Activated effector memory CD4-positive, alpha-beta T cell treated with Interleukin-2 at 50 U/mL for 16 hours (primary cell): ENCODE results near the gene MED27.
"Not testable (repeated sequence)": the region's sequence is repeated elsewhere in the genome, so short reads cannot be mapped to it uniquely, and the experiment has no call there.

Experiments
- DNase-seq: peaks from one replicate; pipeline ENCODE4 v3.0.0-alpha.2; 2020

Gene MED27

DNA sequence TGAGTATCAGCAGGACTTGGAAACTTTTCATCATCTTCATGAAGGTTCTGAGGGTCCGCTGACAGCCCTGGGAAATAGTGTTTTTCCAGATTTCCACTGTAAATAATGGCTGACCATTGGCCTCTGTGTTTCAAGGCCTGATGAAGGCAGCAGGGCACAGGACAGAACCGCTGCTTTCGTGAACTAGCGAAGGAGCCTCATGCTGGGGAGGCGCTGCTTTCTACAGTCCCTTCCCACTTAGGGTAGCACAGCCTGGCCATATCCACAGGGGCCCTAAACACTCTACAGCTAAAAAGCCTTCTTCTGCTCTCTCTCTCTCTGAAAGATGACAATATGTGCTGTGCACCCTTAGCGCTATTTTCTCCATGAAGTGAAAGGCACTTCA, 118.2 kb downstream of the MED27 start:
- DNase-seq: no peak

GRCh38 chr9:131960851-131961495, 118.7 kb downstream of the MED27 start:
- no peak for DNase-seq

- DNase-seq: no peak
Measured at GRCh38 chr9:131960311-131960710, 119.4 kb downstream of the MED27 start.

DNA sequence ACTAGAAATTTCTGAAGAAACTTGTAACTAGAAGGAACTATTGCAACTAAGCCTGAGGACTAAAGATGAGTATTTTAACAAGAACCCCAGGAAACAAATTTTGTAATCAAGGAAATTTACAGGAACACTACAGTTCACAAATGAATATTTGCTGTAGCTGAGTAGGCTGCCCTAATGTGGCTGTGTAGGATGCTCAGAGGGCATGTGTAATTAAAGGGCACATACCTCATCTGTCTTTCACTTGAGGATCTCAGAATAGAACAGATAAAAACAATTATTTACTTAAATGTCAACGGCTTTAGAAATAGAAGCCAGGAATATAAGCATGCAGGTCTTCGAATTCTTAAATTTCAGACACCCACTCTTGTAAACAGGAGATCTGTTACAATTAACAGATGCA, 119.8 kb downstream of the MED27 start:
- DNase-seq: no peak

GRCh38 chr9:131959056-131959455, 120.6 kb downstream of the MED27 start:
- DNase-seq: no peak

- no peak for DNase-seq
Measured at GRCh38 chr9:131954299-131954698, 125.4 kb downstream of the MED27 start.

- DNase-seq: no peak
Measured at GRCh38 chr9:131951905-131952304, 127.8 kb downstream of the MED27 start.

DNA sequence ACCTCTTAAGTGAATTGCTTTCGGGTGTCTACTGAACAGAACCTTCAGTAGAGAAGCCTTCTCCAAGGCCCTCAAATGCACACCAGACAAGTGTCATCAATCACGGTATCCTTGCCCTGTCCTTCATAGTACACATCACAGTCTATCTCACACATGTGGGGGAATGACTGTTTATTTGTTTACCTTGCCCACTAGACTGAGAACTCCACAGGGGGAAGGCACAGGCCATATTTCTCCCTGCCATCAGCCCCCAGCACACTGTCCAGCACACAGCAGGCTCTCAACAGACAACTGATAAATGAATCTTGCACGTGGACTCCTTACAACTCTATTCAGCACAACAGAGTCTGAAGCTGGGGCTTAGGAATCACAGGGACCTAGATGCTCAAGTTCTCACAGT, 128.5 kb downstream of the MED27 start:
- no peak for DNase-seq

DNA sequence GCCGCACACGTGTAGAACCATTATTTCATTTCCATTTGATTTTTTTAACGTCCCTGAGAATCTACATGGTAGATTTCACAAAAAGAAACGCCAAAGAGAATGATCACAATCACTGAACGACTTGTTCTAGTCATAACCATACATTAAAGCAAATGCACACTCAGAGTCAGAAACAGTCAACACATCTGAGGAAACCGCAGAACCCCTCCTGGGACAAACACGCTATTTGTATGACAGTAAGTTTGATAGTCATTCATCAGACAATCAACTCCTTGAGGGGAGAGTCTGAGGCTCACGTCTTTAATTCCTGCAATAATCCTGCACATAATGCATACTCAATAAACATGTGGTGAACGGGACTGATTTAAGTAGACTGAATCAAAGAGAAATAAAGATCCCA, 129.2 kb downstream of the MED27 start:
- no peak for DNase-seq

- DNase-seq: no peak
Measured at GRCh38 chr9:131946180-131946579, 133.5 kb downstream of the MED27 start.

GRCh38 chr9:131943351-131943841, 136.3 kb downstream of the MED27 start:
- no peak for DNase-seq

DNA sequence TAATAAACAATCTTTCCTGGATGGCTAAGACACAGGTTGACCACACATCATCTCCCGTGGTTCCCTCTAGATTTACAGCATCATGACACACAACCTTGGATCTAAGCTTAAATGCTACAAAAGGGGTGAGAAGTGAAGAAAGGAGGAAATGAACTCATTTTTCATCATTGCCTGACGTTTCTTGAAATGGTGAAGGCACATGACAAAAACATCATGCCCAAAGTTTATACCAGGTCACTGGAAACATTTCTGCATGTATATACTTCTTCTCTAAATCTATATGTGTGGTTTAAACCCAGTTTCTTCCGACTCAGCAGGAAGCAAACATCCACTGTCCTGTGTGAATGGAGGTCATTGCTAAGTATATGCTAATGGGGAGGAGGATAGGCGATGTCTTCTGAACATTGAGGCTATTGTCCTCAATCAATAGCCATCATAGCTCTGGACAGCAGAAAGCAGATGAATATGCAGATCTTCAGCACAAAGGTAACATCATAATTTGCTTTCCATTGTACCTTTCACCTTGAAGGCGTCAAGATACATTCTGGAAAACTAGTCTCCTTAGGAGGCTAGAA, 137.4 kb downstream of the MED27 start:
- no peak for DNase-seq

DNA sequence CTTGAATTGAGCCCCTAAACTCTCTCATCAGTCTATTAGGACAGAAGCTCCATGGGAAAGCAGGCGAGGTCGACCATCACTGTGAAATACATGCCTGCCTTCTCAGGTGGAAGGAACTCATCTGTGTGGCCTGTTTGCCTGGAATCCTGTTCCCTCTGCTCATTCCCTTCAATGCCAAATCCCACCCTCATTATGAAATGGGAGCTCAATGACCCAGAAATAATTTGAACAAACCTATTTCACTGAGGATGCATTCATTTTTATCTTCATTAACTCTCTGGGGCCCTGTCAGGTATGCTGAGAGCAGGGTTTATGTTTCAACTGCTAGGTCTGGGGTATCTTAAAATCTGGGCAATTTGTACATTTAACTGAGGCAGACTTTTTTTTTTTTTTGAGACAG, 142.2 kb downstream of the MED27 start:
- no peak for DNase-seq

- DNase-seq: no peak
Measured at GRCh38 chr9:131936929-131937328, 142.7 kb downstream of the MED27 start.

DNA sequence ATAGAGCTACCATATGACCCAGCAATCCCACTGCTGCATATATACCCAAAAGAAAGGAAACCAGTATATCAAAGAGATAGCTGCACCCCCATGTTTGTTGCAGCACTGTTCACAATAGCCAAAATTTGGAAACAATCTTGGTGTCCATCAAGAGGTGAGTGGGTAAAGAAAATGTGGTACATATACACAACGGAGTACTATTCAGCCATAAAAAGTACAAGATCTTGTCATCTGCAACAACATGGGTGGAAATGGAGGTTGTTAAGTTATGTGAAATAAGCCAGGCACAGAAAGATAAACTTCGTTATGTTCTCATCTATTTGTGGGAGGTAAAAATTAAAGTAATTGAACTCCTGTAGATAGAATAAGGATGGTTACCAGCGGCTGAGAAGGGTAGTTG, 145.0 kb downstream of the MED27 start:
- no peak for DNase-seq

DNA sequence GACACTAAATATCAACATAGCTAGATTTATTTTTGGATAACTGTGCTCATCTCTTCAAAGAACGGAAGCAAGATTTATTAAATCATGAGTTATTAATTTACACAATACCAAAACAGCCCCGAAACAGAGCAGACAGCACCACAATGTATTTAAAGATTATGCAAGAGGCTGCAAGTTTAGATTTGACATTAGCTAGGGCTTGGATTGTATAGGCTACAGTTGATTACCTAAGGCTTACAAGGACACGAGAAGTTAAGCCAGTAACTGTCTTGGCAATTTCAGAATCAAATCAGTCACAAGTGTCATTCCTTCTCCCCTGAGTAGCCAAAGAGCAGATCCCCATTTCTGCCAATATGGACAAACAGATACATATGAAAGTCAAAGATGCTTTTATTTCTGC, 152.6 kb downstream of the MED27 start:
- DNase-seq: no peak

DNA sequence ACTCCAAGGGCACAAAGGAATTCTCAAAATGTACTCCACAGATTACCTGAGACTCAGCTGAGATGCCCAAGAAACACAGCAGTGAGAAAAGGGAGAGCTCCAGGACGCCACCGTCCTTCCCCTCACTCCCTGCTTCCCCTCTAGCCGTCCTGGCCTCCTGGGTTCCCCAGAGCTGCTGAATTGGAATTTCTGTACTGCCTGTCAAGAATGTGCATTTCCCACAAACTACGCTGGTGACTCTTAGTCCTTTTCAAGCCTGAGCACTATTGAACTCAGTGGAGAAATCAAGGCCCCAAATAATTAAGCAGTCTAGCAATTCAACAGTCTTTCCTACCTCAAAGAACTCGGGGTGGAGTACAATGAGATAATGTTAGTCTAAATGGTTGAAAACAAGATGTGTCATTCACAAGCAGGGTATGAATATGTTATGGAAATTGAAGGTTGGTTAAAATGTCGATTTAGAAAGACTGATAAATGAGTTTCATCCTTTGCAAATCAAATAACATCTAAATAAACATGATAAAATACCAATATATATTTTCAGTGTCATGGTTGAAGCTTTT, 153.2 kb downstream of the MED27 start:
- no peak for DNase-seq

DNA sequence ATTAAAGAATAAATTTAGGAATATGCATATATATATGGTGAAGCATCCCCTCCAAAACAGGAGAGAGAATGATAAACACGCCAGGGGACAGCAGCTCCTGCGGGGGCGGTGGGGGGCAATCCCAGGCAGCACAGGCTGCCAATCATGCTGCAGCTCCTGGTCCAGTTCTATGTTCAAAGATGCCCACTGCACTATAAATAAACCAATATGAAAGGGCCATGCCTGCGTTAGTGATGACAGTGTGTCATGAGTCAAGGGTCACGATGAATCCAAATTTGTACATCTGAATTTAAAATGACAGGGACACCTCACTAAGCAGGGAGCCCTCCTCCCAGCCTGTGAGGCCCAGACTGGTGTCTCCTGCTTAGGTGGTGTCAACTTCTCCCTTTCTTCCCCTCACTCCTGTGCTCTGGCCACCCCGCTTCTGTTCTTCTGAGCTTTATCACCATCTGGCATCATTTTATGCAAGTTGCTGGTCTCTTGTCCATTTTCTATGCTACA, 153.9 kb downstream of the MED27 start:
- no peak for DNase-seq

DNA sequence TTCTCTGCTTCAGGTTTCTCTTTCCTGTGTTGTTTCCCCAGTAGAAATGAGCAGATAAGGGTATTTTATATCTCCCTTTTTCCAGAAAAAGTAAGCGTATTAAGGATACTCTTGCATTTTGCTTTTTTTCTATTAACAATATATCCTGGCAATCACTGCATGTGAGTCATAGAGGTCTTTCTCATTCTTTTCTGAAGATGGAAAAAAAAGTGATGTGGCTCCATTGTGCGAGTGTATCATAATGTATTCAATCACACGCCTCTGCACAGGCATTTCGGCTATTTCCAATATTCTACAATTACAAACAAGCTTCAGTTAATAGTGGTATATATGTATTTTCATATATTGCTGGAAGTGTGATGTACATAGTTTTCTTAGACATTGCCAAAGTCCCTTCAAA, 155.9 kb downstream of the MED27 start:
- DNase-seq: no peak

GRCh38 chr9:131923132-131923671, 156.5 kb downstream of the MED27 start:
- no peak for DNase-seq

- not testable (repeated sequence) for DNase-seq
Measured at GRCh38 chr9:131921635-131922034, 158.0 kb downstream of the MED27 start.

- DNase-seq: no peak
Measured at GRCh38 chr9:131919216-131919615, 160.5 kb downstream of the MED27 start.

DNA sequence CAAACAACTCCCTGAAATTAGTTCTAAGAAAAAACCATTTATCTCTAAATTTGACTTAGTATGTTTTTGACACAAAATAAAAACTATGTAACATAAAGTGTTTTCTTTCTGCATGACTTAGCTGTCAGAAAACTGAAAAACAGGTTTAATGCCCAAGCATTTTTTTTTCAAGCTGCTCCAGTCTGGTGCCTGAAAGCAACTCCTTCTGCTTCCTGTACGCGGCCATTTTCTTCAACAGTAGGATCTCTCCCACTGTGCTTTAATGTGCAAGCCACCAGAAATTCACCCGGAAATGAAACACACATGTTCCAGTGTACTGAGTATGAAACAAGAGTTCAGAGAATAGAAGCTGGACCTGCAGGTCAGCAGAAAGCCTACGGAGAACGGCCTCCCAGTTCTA, 161.2 kb downstream of the MED27 start:
- no peak for DNase-seq

DNA sequence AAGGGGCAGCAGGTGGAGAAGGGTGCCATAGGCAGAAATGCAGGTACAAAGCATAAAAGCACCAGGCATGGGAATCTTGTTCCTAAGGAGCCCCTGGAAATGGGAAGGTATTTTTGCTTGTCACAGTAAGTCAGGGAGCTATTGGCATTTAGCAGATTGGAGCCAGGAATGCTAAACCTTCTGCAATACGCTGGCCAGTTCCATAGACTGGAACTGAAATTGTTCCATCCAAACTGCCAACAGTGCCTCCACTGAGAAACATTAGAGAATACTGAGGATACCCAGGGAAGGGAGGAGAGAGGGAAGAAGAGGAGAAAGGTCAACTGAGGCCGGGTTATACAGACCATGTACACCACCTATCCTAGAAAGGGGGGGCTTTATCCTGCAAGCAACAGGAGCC, 162.7 kb downstream of the MED27 start:
- DNase-seq: no peak
